Tibial artery (tissue), 4 donors: ENCODE results near the gene DHX15.

Experiments
- DNase-seq, 2 donors: peaks; one replicate each; pipeline ENCODE4 v3.0.0-alpha.2; 2019
- H3K27ac ChIP-seq, 2 donors: fragments of 200-600 bp; sonication (generic) in 1 of 2; 1 replicate in 1 of 2; 2 replicates in 1 of 2; pipeline ENCODE4 v1.5.1; 2018 to 2019; ENCODE audit warnings: mild to moderate bottlenecking in 1 of 2
- H3K27me3 ChIP-seq, 2 donors: fragments of 200-600 bp; sonication (generic) in 1 of 2; one replicate each; pipeline versions ENCODE4 v1.5.1 to v1.6.0; 2016 to 2019
- H3K36me3 ChIP-seq, 3 donors: fragments of 200-600 bp; sonication (generic) in 2 of 3; one replicate each; pipeline ENCODE4 v1.5.1; 2016 to 2019; ENCODE audit warnings: mild to moderate bottlenecking in 2 of 3
- H3K4me1 ChIP-seq, 4 donors: fragments of 200-600 bp; sonication (generic) in 2 of 4; 1 replicate in 3 of 4; 2 replicates in 1 of 4; pipeline ENCODE4 v1.5.1; 2016 to 2019
- H3K4me3 ChIP-seq, 2 donors: fragments of 200-600 bp; sonication (generic) in 1 of 2; 1 replicate in 1 of 2; 2 replicates in 1 of 2; pipeline ENCODE4 v1.5.1; 2018 to 2019; ENCODE audit warnings: mild to moderate bottlenecking in 2 of 2
- H3K9me3 ChIP-seq, 3 donors: fragments of 200-600 bp; sonication (generic) in 1 of 3; one replicate each; pipeline ENCODE4 v1.5.1; 2016 to 2019
- CTCF ChIP-seq, 2 experiments: fragments of 200-600 bp in 1 of 2; fragments of 450-650 bp in 1 of 2; IDR thresholded peaks; one replicate each; pipeline ENCODE4 v1.5.1; 2017 to 2019; ENCODE audit warnings: antibody characterized with exemption in 2 of 2, mild to moderate bottlenecking in 1 of 2, moderate library complexity in 1 of 2
- intact Hi-C: fragments of 100-400 bp; cut with DNase I; formaldehyde crosslinking; loops from one replicate; pipeline ENCODE4 v1.15.0; 2023; ENCODE audit warnings: low total_unique reads

The DHX15 gene

GRCh38 chr4:24598025-24598424 lies 13.7 kb upstream of the DHX15 start:
- DNase-seq = no peak
- no peak overlapping the region for H3K27ac ChIP-seq

GRCh38 chr4:24595659-24596058 lies 11.3 kb upstream of the DHX15 start:
- Histone ChIP-seq H3K9me3 (peaks cover 0 to 5% (median 0%) of the 10 kb centered on the region in 3 donors), H3K4me3 (no peak overlapping the region), H3K27me3 (peaks cover 0 to 2% of the 10 kb centered on the region in 2 donors), H3K36me3 (no peaks in the 10 kb centered on the region), H3K4me1 (no peaks in the 10 kb centered on the region), H3K27ac (no peak overlapping the region)
- intact Hi-C loops = no loop called here
- no peak for DNase-seq
- TF ChIP-seq CTCF (IDR thresholded peaks at IDR 0.05) = no peak

More at GRCh38 chr4:24598025-24598424, 13.7 kb upstream of the DHX15 start:
- H3K36me3 ChIP-seq = no peaks in the 10 kb centered on the region
- H3K9me3 ChIP-seq = peaks cover 0 to 5% (median 0%) of the 10 kb centered on the region in 3 donors
- intact Hi-C loops = no loop called here
- peaks cover 0 to 2% of the 10 kb centered on the region in 2 donors for H3K27me3 ChIP-seq
- no peaks in the 10 kb centered on the region for H3K4me1 ChIP-seq
- no peak overlapping the region for H3K4me3 ChIP-seq
- TF ChIP-seq CTCF (IDR thresholded peaks at IDR 0.05) = no peak

- Histone ChIP-seq H3K36me3 (no peaks in the 10 kb centered on the region), H3K27me3 (peaks cover 0 to 2% of the 10 kb centered on the region in 2 donors), H3K4me3 (no peak overlapping the region), H3K27ac (no peak overlapping the region), H3K4me1 (no peaks in the 10 kb centered on the region), H3K9me3 (peaks cover 0 to 8% (median 5%) of the 10 kb centered on the region in 3 donors)
- DNase-seq = no peak
- intact Hi-C loops = no loop called here
- no peak for TF ChIP-seq CTCF (IDR thresholded peaks at IDR 0.05)
Observed at GRCh38 chr4:24594887-24595286, 10.5 kb upstream of the DHX15 start.

GRCh38 chr4:24589448-24589847 lies 5.1 kb upstream of the DHX15 start:
- Histone ChIP-seq H3K9me3 (peaks cover 0 to 5% (median 3%) of the 10 kb centered on the region in 3 donors), H3K27me3 (no peaks in the 10 kb centered on the region), H3K36me3 (no peaks in the 10 kb centered on the region), H3K4me3 (no peak overlapping the region), H3K4me1 (peaks cover 0 to 5% (median 2%) of the 10 kb centered on the region in 4 donors), H3K27ac (no peak overlapping the region)
- intact Hi-C loops = loop anchor here (10.0 kb wide), 1 partner anchor 205 kb away; the partner anchor contains the start of gene SOD3
- no peak for TF ChIP-seq CTCF (IDR thresholded peaks at IDR 0.05)
- no peak for DNase-seq

- Histone ChIP-seq H3K4me1 (peaks cover 0 to 5% (median 2%) of the 10 kb centered on the region in 4 donors), H3K9me3 (peaks cover 0 to 5% (median 3%) of the 10 kb centered on the region in 3 donors), H3K36me3 (no peaks in the 10 kb centered on the region), H3K27me3 (no peaks in the 10 kb centered on the region), H3K27ac (no peak overlapping the region), H3K4me3 (no peak overlapping the region)
- intact Hi-C loops = loop anchor here (10.0 kb wide), 1 partner anchor 206 kb away; the partner anchor contains the start of gene SOD3
- TF ChIP-seq CTCF (IDR thresholded peaks at IDR 0.05) = no peak
- no peak for DNase-seq
Observed at GRCh38 chr4:24588216-24588954, 4.0 kb upstream of the DHX15 start.
